ENCODE measurements around the gene CALN1.

Gene CALN1

DNA sequence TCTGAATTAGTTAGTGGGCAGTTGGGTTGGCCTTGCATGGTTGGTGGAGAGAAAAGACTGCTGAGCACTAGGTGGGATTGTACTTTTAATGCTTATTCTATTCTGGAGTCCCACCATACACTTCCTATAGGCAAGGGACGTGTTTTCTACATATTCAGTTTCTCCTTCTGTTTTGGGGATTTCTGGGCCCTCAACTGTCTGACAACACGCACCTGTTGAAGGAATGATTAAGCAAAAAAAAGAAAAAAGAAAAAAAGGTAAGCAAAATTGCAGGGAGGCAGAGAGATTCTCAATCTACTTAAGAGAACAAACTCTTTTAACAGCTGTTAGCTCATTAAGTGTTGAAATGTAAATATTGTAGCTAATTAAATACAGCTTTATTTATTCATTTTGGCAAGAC, 541.3 kb downstream of the CALN1 start:
- no peak for DNase-seq (ENCODE audit: low read depth)
- H3K4me3 ChIP-seq (ENCODE audit: low read depth, low read length): no peak overlapping the region
- TF ChIP-seq, protein P1, sequence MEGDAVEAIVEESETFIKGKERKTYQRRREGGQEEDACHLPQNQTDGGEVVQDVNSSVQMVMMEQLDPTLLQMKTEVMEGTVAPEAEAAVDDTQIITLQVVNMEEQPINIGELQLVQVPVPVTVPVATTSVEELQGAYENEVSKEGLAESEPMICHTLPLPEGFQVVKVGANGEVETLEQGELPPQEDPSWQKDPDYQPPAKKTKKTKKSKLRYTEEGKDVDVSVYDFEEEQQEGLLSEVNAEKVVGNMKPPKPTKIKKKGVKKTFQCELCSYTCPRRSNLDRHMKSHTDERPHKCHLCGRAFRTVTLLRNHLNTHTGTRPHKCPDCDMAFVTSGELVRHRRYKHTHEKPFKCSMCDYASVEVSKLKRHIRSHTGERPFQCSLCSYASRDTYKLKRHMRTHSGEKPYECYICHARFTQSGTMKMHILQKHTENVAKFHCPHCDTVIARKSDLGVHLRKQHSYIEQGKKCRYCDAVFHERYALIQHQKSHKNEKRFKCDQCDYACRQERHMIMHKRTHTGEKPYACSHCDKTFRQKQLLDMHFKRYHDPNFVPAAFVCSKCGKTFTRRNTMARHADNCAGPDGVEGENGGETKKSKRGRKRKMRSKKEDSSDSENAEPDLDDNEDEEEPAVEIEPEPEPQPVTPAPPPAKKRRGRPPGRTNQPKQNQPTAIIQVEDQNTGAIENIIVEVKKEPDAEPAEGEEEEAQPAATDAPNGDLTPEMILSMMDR (IDR thresholded peaks at IDR 0.05; ENCODE audit: control insufficient read depth, extremely low read depth, insufficient read depth): no peak

DNA sequence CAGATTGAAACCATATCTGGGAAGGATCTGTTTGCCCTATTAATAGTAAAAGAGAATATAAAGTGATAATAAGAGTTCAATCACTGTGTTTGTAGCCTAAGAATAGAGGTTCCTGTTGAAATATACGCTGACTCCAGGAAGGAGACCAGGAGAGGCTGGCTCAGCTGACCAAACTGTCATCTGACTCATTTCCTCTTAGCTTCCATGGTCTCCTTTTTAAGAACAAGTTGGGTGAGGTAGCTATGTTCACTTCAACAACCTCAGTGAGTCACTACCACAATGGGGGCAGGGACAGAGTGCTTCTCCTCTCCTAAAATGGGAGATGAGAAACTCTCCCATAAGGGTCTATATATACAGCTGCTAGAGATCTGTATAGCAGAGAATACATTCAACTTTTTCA, 543.3 kb downstream of the CALN1 start:
- DNase-seq (ENCODE audit: low read depth): no peak
- H3K4me3 ChIP-seq (ENCODE audit: low read depth, low read length): no peak overlapping the region
- TF ChIP-seq, protein P1 (IDR thresholded peaks at IDR 0.05; ENCODE audit: control insufficient read depth, extremely low read depth, insufficient read depth): no peak

DNA sequence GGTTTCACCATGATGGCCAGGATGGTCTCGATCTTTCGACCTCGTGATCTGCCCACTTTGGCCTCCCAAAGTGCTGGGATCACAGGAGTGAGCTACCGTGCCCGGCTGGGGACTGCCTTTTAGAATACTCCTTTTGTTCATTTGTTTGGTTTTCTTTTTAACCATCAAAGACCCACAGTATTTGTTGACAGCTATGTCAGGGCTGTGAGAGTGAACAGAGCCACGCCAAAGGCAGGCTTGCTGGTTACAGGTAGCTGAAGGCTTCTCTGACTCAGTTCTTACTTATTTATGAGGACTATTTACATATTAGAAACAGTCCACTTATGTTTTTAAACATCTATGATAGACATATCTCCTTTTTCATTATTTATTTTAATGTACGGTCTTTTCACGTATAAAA, 544.5 kb downstream of the CALN1 start:
- no peak for DNase-seq (ENCODE audit: low read depth)
- no peak overlapping the region for H3K4me3 ChIP-seq (ENCODE audit: low read depth, low read length)
- TF ChIP-seq, protein P1 (IDR thresholded peaks at IDR 0.05; ENCODE audit: control insufficient read depth, extremely low read depth, insufficient read depth): no peak

- no peak for DNase-seq (ENCODE audit: low read depth)
- TF ChIP-seq, protein P1 (IDR thresholded peaks at IDR 0.05; ENCODE audit: control insufficient read depth, extremely low read depth, insufficient read depth): no peak
- H3K4me3 ChIP-seq (ENCODE audit: low read depth, low read length): no peak overlapping the region
Measured at GRCh38 chr7:71865172-71865571, 547.0 kb downstream of the CALN1 start.

DNA sequence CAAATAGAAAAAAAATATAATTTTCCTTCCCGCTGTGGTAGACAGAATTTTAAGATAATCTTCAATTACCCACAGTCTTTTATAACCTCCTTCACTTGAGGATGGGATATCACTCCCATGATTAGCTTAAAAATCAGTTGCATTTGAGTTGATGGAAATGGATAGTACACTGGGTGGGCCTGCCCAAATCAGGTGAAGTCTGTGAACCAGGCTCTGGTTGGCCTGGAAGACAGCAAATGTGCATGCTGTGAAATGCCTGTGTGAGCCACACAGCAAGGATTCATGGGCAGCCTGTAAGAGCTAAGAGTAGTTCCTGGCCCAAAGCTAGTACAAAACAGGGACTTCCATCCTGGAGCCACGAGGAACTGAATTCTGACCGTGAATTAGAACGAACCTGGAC, 548.0 kb downstream of the CALN1 start:
- DNase-seq (ENCODE audit: low read depth): no peak
- H3K4me3 ChIP-seq (ENCODE audit: low read depth, low read length): no peak overlapping the region
- TF ChIP-seq, protein P1 (IDR thresholded peaks at IDR 0.05; ENCODE audit: control insufficient read depth, extremely low read depth, insufficient read depth): no peak

DNA sequence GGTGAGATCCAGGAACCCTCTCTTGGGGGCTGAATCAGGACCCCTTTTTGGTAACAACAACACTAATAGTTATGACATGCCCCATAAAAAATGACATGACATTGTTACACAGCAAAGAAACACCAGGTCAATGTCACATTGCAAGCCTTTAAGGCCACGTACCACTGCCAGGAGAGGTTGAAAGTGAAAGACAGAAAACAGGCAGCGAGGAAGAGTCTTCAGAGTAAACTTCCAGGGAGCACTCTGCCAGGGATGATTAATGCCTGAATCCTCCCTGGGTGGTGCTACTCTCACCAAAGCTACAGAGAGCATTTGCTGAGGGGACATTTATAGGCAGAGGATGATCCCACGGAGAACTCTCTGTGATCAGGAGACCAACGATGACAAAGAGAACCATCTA, 551.6 kb downstream of the CALN1 start:
- TF ChIP-seq, protein P1 (IDR thresholded peaks at IDR 0.05; ENCODE audit: control insufficient read depth, extremely low read depth, insufficient read depth): no peak
- no peak for DNase-seq (ENCODE audit: low read depth)
- no peak overlapping the region for H3K4me3 ChIP-seq (ENCODE audit: low read depth, low read length)

DNA sequence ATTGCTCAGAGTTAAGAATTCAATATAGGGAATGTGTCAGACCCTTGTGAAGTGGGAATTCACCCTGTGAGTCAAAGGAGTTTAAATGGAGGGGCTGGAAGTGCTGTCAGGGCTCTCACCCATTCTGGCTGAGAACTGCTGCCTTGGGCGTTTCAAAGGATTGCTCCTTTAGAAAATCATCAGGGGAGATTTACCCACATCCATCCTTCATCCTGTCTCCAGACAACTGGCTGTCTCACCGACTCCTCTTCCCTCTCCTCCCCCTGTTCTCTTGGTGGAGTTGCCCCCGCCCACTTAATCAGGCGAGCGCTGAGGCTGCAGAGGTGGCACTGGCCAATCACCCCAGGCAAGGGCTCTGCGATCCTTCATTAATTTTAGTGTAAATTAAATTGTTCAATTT, 554.8 kb downstream of the CALN1 start:
- no peak overlapping the region for H3K4me3 ChIP-seq (ENCODE audit: low read depth, low read length)
- DNase-seq (ENCODE audit: low read depth): no peak
- TF ChIP-seq, protein P1 (IDR thresholded peaks at IDR 0.05; ENCODE audit: control insufficient read depth, extremely low read depth, insufficient read depth): no peak
